Erythroblast (primary cell): ENCODE results near the gene COL4A2.

Experiments used
- GATA1 ChIP-seq: IDR thresholded peaks from 2 replicates; pipeline ENCODE4 v1.6.1; 2011; ENCODE audit warnings: low read depth, mild to moderate bottlenecking, control low read depth, low read length, moderate library complexity
- POLR2A ChIP-seq: IDR thresholded peaks from 2 replicates; pipeline ENCODE4 v1.6.1; 2011; ENCODE audit warnings: mild to moderate bottlenecking, low read length

- TF ChIP-seq POLR2A (no peak), GATA1 (no peak)
Measured at GRCh38 chr13:110506396-110506795, 199.3 kb downstream of the COL4A2 start.
